ENCODE data around the gene CD300LF. TPM values are rescaled to one million over a fixed set of nuclear protein-coding genes. Genes with fewer than 3 reads are reported as not detected.

The CD300LF gene
- 1 to 10 TPM; 1.5 to 1.9 TPM for total RNA-seq
- polyA plus RNA-seq: under 1 TPM; 0.13 to 0.55 TPM

- Histone ChIP-seq H3K36me3 (ENCODE audit: control insufficient read depth in 4 of 4, insufficient read depth in 3 of 4, low read depth in 1 of 4, low read length in 3 of 4) (no peaks in the 10 kb centered on the region), H3K4me1 (ENCODE audit: control insufficient read depth in 4 of 4, insufficient read depth in 4 of 4, low read length in 3 of 4) (no peaks in the 10 kb centered on the region), H3K27me3 (ENCODE audit: control insufficient read depth in 4 of 4, insufficient read depth in 4 of 4, low read length in 3 of 4) (peaks cover 0 to 7% (median under 1%) of the 10 kb centered on the region in 4 donors), H3K4me3 (ENCODE audit: low read depth in 1 of 3, low read length in 3 of 3) (peak within 1 kb of the TSS in 1 of 3 donors; percentile 32), H3K9ac (ENCODE audit: low read depth in 1 of 2, low read length in 2 of 2) (no peak within 1 kb of the TSS), H3K27ac (ENCODE audit: low read depth in 1 of 2, low read length in 2 of 2) (peak within 1 kb of the TSS in 1 of 2 donors; percentile 12), H3K9me3 (ENCODE audit: control insufficient read depth in 4 of 4, low read length in 3 of 4) (no peaks in the 10 kb centered on the region)
- no peak for DNase-seq (ENCODE audit: low spot score)
- TF ChIP-seq GABPA (IDR thresholded peaks at IDR 0.05 in 1 of 2, conservative IDR thresholded peaks at IDR 0.05 in 1 of 2) (no peak), FOXA2 (IDR thresholded peaks at IDR 0.05) (no peak), HNF4A (conservative IDR thresholded peaks at IDR 0.05) (no peak), NR2F2 (IDR thresholded peaks at IDR 0.05) (no peak), EGR1 (IDR thresholded peaks at IDR 0.05; ENCODE audit: low read depth in 2 of 2) (no peak)
- 76% methylated on average over 8 of the region's 8 CpGs for WGBS
These were observed at the start of gene CD300LF for GRCh38 chr17:74712756-74713155. TSS of gene CD300LF (minus strand) at chr17:74712923. CDS start at chr17:74712866, 57 bp downstream.

DNA sequence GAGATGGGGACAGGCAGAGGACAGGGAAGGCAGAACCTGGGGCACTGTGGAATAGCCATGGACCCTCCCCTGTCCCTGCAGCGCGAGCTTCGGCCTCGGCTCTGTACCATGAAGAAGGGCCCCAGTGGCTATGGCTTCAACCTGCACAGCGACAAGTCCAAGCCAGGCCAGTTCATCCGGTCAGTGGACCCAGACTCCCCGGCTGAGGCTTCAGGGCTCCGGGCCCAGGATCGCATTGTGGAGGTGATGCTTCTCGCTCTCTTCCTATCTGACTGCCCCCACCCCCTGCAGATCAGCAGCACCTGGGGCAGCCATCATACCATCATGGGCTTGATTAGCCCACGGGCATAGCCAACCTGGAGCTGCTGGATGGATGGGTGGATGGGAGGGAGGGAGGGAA, 49.2 kb upstream of the CD300LF start:
- TF ChIP-seq FOXA2 (IDR thresholded peaks at IDR 0.05) (no peak), ZBTB33 (IDR thresholded peaks at IDR 0.05) (no peak), RAD21 (IDR thresholded peaks at IDR 0.05) (no peak), HNF4A (conservative IDR thresholded peaks at IDR 0.05) (no peak), HNF4G (IDR thresholded peaks at IDR 0.05) (no peak), CTCF (IDR thresholded peaks at IDR 0.05; ENCODE audit: low read depth, low read length, missing input control) (no peak), RXRA (IDR thresholded peaks at IDR 0.05) (no peak), YY1 (IDR thresholded peaks at IDR 0.05) (no peak), JUND (IDR thresholded peaks at IDR 0.05) (no peak), FOXA1 (IDR thresholded peaks at IDR 0.05) (no peak)
- TF ChIP-seq, protein P1, sequence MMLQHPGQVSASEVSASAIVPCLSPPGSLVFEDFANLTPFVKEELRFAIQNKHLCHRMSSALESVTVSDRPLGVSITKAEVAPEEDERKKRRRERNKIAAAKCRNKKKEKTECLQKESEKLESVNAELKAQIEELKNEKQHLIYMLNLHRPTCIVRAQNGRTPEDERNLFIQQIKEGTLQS (IDR thresholded peaks at IDR 0.05): no peak
- TF ChIP-seq, protein P2, sequence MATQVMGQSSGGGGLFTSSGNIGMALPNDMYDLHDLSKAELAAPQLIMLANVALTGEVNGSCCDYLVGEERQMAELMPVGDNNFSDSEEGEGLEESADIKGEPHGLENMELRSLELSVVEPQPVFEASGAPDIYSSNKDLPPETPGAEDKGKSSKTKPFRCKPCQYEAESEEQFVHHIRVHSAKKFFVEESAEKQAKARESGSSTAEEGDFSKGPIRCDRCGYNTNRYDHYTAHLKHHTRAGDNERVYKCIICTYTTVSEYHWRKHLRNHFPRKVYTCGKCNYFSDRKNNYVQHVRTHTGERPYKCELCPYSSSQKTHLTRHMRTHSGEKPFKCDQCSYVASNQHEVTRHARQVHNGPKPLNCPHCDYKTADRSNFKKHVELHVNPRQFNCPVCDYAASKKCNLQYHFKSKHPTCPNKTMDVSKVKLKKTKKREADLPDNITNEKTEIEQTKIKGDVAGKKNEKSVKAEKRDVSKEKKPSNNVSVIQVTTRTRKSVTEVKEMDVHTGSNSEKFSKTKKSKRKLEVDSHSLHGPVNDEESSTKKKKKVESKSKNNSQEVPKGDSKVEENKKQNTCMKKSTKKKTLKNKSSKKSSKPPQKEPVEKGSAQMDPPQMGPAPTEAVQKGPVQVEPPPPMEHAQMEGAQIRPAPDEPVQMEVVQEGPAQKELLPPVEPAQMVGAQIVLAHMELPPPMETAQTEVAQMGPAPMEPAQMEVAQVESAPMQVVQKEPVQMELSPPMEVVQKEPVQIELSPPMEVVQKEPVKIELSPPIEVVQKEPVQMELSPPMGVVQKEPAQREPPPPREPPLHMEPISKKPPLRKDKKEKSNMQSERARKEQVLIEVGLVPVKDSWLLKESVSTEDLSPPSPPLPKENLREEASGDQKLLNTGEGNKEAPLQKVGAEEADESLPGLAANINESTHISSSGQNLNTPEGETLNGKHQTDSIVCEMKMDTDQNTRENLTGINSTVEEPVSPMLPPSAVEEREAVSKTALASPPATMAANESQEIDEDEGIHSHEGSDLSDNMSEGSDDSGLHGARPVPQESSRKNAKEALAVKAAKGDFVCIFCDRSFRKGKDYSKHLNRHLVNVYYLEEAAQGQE (IDR thresholded peaks at IDR 0.05): no peak
- WGBS: 84% methylated on average over 11 of the region's 11 CpGs
- Histone ChIP-seq H3K36me3 (ENCODE audit: control insufficient read depth in 4 of 4, insufficient read depth in 3 of 4, low read depth in 1 of 4, low read length in 3 of 4) (no peaks in the 10 kb centered on the region), H3K27ac (ENCODE audit: low read depth in 1 of 2, low read length in 2 of 2) (peak overlapping the region in 1 of 2 donors; percentile 75), H3K4me1 (ENCODE audit: control insufficient read depth in 4 of 4, insufficient read depth in 4 of 4, low read length in 3 of 4) (peaks cover 63 to 99% (median 89%) of the 10 kb centered on the region in 4 donors), H3K9ac (ENCODE audit: low read depth in 1 of 2, low read length in 2 of 2) (no peak overlapping the region), H3K4me3 (ENCODE audit: low read depth in 1 of 3, low read length in 3 of 3) (no peak overlapping the region), H3K27me3 (ENCODE audit: control insufficient read depth in 4 of 4, insufficient read depth in 4 of 4, low read length in 3 of 4) (no peaks in the 10 kb centered on the region), H3K9me3 (ENCODE audit: control insufficient read depth in 4 of 4, low read length in 3 of 4) (no peaks in the 10 kb centered on the region)
- no peak for DNase-seq (ENCODE audit: low spot score)

Data from liver (tissue), 9 donors.